Stimulated activated CD8-positive, alpha-beta memory T cell treated with anti-CD3 and anti-CD28 coated beads, Interleukin-12 subunit alpha, Interleukin-12 subunit beta, amount 100 ng/mL, for 1 hour (primary cell): ENCODE measurements around the gene HIF1A.
A peak's percentile ranks its signal among the peaks of the same experiment; 100 is the strongest.
"Not testable (repeated sequence)": the region's sequence is repeated elsewhere in the genome, so short reads cannot be mapped to it uniquely, and the experiment has no call there.

ENCODE experiments used
- DNase-seq: peaks from one replicate; pipeline ENCODE4 v3.0.0-alpha.2; 2020; ENCODE audit warnings: low read depth

Gene HIF1A

GRCh38 chr14:61673305-61673704 is 22.0 kb upstream of the HIF1A start:
- DNase-seq: no peak

DNA sequence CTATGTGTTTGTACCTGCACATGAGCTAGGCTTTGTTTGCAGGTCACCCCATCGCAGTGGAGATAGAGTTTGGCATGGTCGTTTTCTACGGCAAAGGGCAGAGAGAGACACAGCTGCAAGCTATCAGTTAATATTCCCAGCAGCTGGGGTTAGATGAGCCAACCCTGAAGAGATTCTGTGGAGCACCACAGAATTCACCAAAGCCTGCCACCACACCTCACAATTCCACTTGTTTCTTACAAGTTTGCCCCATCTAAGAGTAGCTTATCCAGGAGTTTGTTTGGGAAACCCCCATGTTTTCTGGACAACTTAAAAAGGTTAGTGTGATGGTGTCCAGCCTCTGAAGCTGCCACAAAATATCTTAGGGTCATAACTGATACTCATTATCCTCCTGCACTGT is 20.0 kb upstream of the HIF1A start:
- no peak for DNase-seq

GRCh38 chr14:61677479-61677878 is 17.8 kb upstream of the HIF1A start:
- DNase-seq: no peak

DNA sequence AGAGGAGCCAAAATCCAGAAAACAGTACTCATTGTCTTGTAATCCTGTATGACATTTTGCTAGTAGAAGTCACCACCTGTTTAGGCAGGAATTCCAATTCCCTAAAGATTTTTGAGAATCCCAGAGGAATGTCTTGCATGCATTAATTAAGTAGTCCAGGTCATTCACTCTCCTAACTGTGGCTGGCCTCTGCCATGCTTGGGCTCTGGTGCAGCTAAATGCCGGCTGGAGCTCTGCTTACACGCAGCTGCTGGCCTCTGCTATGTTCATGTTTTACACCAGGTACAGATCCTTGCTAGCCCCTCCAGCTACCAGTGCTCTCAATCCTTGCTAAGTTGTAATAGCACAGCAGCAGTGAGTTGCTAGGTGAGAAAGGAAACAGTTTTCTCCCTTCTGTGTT is 16.3 kb upstream of the HIF1A start:
- DNase-seq: no peak

DNA sequence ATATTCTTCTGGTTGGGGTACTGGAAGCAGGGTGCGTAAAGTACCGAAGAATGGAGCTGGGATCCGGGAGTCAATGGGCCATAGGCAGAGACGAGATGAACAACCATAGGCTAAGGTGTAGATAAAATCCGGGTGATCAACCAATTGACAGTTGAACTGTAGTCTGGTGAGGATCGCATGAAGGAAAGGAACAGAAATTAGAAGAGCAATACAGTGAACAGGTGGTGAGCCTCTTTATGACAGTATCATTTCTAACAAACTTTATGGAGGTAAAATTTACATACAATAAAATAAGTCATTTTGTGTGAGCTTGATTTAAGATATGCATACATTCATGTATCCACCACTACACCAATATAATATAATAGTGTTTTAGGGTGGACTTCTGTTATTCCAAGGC is 13.9 kb upstream of the HIF1A start:
- DNase-seq: no peak

- DNase-seq: no peak
Observed at GRCh38 chr14:61683108-61683507, 12.2 kb upstream of the HIF1A start.

- DNase-seq: no peak
Observed at GRCh38 chr14:61690039-61690438, 5.3 kb upstream of the HIF1A start.

- DNase-seq: no peak
Observed at GRCh38 chr14:61690982-61691381, 4.3 kb upstream of the HIF1A start.

DNA sequence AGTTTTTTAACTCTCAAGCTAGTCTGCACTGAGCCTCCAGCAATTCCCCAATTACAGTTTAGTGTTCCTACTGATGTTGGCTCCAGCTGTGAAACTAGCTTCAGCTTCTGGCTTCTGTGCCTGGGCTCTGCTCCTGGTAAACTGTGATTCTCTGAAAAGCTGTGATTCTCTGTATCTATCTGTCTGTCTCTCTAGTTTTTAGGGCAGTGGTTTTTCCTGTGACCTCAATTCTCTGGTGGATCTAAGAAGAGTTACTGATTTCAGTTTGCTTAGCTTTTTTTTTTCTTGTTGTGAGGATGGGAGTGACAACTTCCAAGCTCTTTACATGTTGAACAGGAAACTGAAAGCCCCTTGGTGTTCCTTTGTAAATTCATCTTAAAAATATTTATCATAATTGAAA is 3.8 kb upstream of the HIF1A start:
- DNase-seq: no peak

- no peak for DNase-seq
Observed at GRCh38 chr14:61694039-61694438, 1.3 kb upstream of the HIF1A start.

DNA sequence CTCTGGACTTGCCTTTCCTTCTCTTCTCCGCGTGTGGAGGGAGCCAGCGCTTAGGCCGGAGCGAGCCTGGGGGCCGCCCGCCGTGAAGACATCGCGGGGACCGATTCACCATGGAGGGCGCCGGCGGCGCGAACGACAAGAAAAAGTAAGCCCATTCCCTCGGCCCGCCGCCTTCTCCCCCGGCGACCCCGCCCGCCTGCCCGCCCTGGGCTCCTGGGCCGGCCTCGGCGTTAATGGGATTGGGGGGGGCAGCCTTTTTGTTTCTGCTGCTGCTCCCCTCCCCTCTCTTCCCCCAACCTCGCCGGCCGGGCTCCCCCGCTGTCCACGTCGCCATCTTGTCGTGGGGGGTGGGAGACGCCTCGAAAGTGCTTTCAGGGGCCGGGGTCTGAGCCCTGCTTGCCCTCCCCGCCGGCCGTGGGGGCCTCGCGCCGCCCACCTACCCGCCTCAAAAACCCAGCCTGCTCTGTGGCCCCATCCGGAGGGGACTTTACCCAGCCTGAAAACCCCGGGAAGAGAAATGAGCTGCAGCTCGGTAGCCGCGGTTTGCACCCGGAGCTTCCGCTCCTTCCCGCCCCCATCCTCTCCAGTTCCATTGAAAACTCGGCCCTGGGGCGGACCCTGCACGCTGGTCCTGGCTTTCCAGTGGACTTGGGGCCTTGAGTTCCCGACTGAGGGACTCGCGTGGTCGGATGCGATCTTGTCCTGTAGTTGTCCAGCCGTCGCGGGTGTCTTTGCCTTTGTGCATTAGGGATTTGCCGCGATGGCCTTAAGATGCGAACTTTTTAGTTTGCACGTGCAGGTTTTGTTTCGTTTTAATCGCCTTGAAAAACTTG is 598 bp downstream of the HIF1A start:
- peak; percentile 15 for DNase-seq

DNA sequence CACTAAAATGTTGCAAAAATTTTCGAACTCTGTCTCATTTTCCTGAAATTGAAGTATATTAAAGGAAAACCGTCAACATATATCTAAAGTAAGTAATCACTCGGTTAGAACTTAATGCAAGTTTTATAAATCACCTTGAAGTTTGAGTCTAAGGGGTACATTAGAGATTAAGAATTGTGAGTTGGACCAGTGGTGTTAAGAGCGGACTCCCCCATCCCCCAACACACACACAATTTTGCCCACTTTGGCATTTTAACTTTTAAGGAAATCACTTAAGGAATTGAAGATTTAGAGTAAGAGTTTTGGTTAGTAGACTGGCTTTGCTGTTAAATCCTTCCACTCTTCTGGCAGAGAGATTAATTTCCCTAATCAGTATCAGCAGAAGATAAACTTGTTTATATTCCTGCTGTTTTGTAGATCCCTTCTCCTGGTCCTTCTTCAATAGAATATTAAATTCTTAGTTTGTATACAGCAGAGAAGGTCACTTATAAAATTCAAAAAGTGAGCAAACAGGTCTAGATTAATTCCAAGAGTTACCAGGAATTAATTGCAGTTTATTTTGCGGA is 1.5 kb downstream of the HIF1A start:
- DNase-seq: no peak

GRCh38 chr14:61698206-61698980 is 3.1 kb downstream of the HIF1A start:
- DNase-seq: no peak

DNA sequence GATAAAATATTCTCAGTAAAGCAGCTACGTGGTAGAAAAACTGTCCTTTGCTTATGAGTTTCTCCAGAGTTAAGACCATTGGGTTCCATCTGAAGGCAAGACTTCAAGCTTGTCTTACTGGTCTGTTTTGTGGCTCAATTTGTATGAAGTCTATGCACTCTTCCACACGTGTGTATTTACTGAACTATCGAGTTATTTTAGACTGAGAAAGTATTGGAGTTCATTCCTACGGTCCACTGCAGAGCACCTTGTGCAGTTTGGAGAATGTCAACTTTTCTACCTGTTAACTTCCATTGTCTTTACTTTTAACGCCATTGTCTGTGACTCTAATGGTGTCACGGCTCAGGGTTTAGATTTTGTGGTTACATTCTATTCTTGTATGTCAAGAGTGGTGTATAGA is 3.7 kb downstream of the HIF1A start:
- DNase-seq: no peak

GRCh38 chr14:61700104-61700886 is 5.0 kb downstream of the HIF1A start:
- DNase-seq: no peak

DNA sequence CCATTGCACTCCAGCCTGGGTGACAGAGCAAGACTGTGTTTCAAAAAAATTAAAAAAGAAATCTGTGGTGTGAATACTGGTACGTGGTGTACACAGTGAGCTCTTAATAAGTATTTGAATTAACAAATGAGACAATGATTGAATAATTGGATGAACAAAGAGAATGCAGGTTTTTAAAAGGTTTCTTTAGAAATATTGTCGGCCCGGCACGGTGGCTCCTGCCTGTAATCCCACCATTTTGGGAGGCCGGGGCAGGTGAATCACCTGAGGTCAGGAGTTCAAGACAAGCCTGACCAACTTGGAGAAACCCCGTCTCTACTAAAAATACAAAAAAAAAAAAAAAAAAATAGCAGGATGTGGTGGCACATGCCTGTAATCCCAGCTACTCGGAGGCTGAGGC is 6.6 kb downstream of the HIF1A start:
- DNase-seq: no peak

GRCh38 chr14:61703342-61704129 is 8.2 kb downstream of the HIF1A start:
- no peak for DNase-seq

GRCh38 chr14:61704554-61704953 is 9.2 kb downstream of the HIF1A start:
- no peak for DNase-seq

DNA sequence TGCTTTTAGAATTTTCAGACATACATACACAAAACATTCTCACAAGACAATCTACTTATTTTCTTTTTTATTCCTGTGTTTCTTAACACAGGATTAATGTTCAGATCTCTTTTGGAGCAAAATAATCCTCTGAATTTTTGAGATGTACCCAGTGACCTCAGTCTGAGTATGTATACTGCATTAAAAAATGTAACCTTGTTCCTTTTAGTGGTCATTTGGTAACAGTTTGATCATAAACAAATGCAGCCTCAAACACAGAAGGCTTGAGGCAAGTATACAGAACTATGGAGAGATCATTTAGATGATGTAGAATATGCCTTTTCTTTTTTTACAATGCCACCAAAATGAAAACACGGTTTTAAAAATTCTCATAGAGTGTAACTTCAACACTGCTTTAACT is 9.7 kb downstream of the HIF1A start:
- no peak for DNase-seq

- DNase-seq: no peak
Observed at GRCh38 chr14:61706096-61706690, 10.9 kb downstream of the HIF1A start.

- DNase-seq: not testable (repeated sequence)
Observed at GRCh38 chr14:61707774-61708173, 12.5 kb downstream of the HIF1A start.
